Testis (tissue), 3 donors: Measurements from ENCODE around the gene ARL6IP4. TPM values are rescaled to one million over a fixed set of nuclear protein-coding genes. Genes with fewer than 3 reads are reported as not detected.

Experiments
- DNase-seq: peaks from one replicate; pipeline ENCODE4 v3.0.0-alpha.2; 2019
- H3K27ac ChIP-seq, 2 donors: fragments of 200-600 bp; sonication (generic); one replicate each; pipeline ENCODE4 v1.5.1; 2019
- H3K27me3 ChIP-seq: fragments of 200-600 bp; sonication (generic); one replicate; pipeline ENCODE4 v1.5.1; 2019
- H3K36me3 ChIP-seq: fragments of 200-600 bp; sonication (generic); one replicate; pipeline ENCODE4 v1.5.1; 2017; ENCODE audit warnings: low read depth; ENCODE audit errors: missing control alignments
- H3K4me1 ChIP-seq: fragments of 200-600 bp; sonication (generic); one replicate; pipeline ENCODE4 v1.5.1; 2019
- H3K4me3 ChIP-seq, 2 donors: fragments of 200-600 bp; sonication (generic); one replicate each; pipeline ENCODE4 v1.5.1; 2017 to 2019
- H3K9me3 ChIP-seq: fragments of 200-600 bp; sonication (generic); one replicate; pipeline ENCODE4 v1.5.1; 2017
- POLR2A ChIP-seq: fragments of 450-650 bp; IDR thresholded peaks from one replicate; pipeline ENCODE4 v1.6.1; 2017; ENCODE audit warnings: antibody characterized with exemption, mild to moderate bottlenecking, moderate library complexity
- WGBS, 2 donors: methylation state at CpG; one replicate each; pipeline ENCODE4 v1.1.5; 2018; 5-methylcytosine and 5-hydroxymethylcytosine counted together
- intact Hi-C: fragments of 100-400 bp; cut with DNase I; formaldehyde crosslinking; loops from one replicate; pipeline ENCODE4 v1.15.1; 2023; ENCODE audit warnings: low total_unique reads
- microRNA-seq, 2 donors: library from miRNA; unstranded; fragments of <30 nt; microRNA quantifications; one replicate each; pipeline ENCODE4, GENCODE V29; 2016; ENCODE audit warnings: borderline number of aligned reads in 2 of 2, borderline replicate concordance in 1 of 2
- polyA plus RNA-seq: library from polyadenylated mRNA; stranded (reverse); fragments of 350-450 nt; fragmentation: Illumina TruSeq; extraction: RNeasy Lipid Tissue Mini Kit (QIAGEN cat#74804); gene quantifications from one replicate; pipeline ENCODE4 v1.2.3, GENCODE V29; 2014; ENCODE audit warnings: low read depth, low replicate concordance; ENCODE audit not compliant: insufficient read depth
- small RNA-seq, 2 donors: library from RNA; depleted of rRNA; stranded (forward); fragments of <200 nt; gene quantifications; one replicate each; pipeline ENCODE3, GENCODE V24; 2016
- total RNA-seq, 2 donors: library from RNA; depleted of rRNA; stranded (reverse); fragments of >200 nt; gene quantifications; one replicate each; pipeline ENCODE4 v1.2.3, GENCODE V29; 2016
- TF ChIP-seq, protein P1 (sequence below), 3 experiments: fragments of 450-650 bp in 2 of 3; fragments of 200-600 bp in 1 of 3; sonication (generic) in 1 of 3; IDR thresholded peaks; one replicate each; pipeline ENCODE4 v1.5.1; 2016 to 2019; ENCODE audit warnings: antibody characterized with exemption in 3 of 3, mild to moderate bottlenecking in 2 of 3, moderate library complexity in 1 of 3

Gene ARL6IP4
- total and polyA plus RNA-seq, 3 donors from 2014 or later = 169 to 210 (median 190) TPM

- intact Hi-C loops = no loop called here
- 91 to 96% methylated on average over 1 of the region's 1 CpG for WGBS, 2 donors
- Histone ChIP-seq H3K27ac (no peak overlapping the region), H3K36me3 (no peaks in the 10 kb centered on the region), H3K9me3 (no peaks in the 10 kb centered on the region), H3K4me3 (no peak overlapping the region), H3K4me1 (no peaks in the 10 kb centered on the region), H3K27me3 (no peaks in the 10 kb centered on the region)
- no peak for TF ChIP-seq POLR2A
- TF ChIP-seq, protein P1, sequence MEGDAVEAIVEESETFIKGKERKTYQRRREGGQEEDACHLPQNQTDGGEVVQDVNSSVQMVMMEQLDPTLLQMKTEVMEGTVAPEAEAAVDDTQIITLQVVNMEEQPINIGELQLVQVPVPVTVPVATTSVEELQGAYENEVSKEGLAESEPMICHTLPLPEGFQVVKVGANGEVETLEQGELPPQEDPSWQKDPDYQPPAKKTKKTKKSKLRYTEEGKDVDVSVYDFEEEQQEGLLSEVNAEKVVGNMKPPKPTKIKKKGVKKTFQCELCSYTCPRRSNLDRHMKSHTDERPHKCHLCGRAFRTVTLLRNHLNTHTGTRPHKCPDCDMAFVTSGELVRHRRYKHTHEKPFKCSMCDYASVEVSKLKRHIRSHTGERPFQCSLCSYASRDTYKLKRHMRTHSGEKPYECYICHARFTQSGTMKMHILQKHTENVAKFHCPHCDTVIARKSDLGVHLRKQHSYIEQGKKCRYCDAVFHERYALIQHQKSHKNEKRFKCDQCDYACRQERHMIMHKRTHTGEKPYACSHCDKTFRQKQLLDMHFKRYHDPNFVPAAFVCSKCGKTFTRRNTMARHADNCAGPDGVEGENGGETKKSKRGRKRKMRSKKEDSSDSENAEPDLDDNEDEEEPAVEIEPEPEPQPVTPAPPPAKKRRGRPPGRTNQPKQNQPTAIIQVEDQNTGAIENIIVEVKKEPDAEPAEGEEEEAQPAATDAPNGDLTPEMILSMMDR (IDR thresholded peaks at IDR 0.05) = no peak
- DNase-seq = no peak
These were observed 50.2 kb downstream of the ARL6IP4 start for GRCh38 chr12:123030686-123031085.

DNA sequence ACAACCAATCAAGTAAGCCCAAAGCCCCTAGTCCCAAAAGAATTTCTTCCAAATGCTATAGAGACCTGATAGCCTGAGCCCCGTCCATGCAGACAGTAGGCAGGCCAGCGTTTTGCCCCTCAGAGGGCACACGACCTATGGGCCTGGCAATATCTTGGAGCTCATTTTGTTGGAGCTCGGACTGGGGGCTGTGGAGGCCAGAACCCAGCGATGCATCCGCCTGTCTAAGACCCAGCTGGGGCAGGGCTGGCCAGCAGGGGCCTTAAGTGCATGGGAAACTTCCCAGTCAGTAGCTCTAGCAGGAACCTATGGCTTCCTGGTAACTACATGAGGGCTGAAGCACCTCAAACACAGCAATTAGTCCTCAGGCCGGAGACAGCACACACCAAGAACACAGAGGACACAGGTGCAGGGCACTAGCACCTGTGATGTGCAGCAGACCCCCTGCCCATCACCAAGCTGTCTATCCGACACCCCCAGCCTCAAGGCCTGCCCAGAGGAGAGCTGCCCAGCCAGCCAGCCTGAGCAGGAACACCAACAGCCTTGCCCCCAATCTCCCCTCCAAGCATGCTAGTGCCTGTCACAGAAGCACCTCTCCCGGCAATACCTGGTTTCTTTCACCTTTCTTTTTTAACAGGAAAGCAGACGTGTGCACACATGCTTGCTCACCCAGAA lies 50.8 kb downstream of the ARL6IP4 start:
- TF ChIP-seq, protein P1 (IDR thresholded peaks at IDR 0.05) = no peak
- no peak for TF ChIP-seq POLR2A
- WGBS, 2 donors = 92 to 95% methylated on average over 7 to 8 of the region's 10 CpGs
- H3K36me3 ChIP-seq = no peaks in the 10 kb centered on the region
- H3K4me1 ChIP-seq = no peaks in the 10 kb centered on the region
- no peaks in the 10 kb centered on the region for H3K9me3 ChIP-seq
- DNase-seq = no peak
- H3K27ac ChIP-seq = no peak overlapping the region
- intact Hi-C loops = no loop called here
- H3K4me3 ChIP-seq = no peak overlapping the region
- H3K27me3 ChIP-seq = no peaks in the 10 kb centered on the region

Small RNA genes lying within 50 kb of the gene (microRNA-seq; reads per million reads assigned to microRNA genes)
- gene MIR4304 = 0 reads per million in 2 donors

Small RNA genes lying within 50 kb of the gene (small RNA-seq; reads per million reads assigned to genes)
- 0 to 0.18 reads per million in 2 donors for gene ARL6IP4
- 0 reads per million in 2 donors for gene MIR4304

Other genes starting within 250 kb of the ARL6IP4 start
- gene HCAR1, start 249.8 kb upstream of the ARL6IP4 start, total RNA-seq = under 1 TPM; 0.79 to 0.87 TPM
- 1.0 TPM for gene HCAR1, start 249.8 kb upstream of the ARL6IP4 start, polyA plus RNA-seq
- 10 to 100 TPM; 33.3 to 35.6 TPM for gene DENR, start 227.9 kb upstream of the ARL6IP4 start, total RNA-seq
- gene DENR, start 227.9 kb upstream of the ARL6IP4 start, polyA plus RNA-seq = 24.9 TPM
- gene CCDC62, start 206.1 kb upstream of the ARL6IP4 start, total RNA-seq = 10 to 100 TPM; 49.4 to 83.3 TPM
- 122 TPM for gene CCDC62, start 206.1 kb upstream of the ARL6IP4 start, polyA plus RNA-seq
- 10 to 100 TPM; 34.3 to 41.7 TPM for gene HIP1R, start 145.2 kb upstream of the ARL6IP4 start, total RNA-seq
- gene HIP1R, start 145.2 kb upstream of the ARL6IP4 start, polyA plus RNA-seq = 20.1 TPM
- gene VPS37B, start 84.6 kb upstream of the ARL6IP4 start, total RNA-seq = 10 to 100 TPM; 75.8 to 90.1 TPM
- 38.0 TPM for gene VPS37B, start 84.6 kb upstream of the ARL6IP4 start, polyA plus RNA-seq
- 10 to 100 TPM; 75.3 to 82.8 TPM for gene ABCB9, start 14.2 kb upstream of the ARL6IP4 start, total RNA-seq
- gene ABCB9, start 14.2 kb upstream of the ARL6IP4 start, polyA plus RNA-seq = 41.6 TPM
- 10 to 100 TPM; 35.0 to 56.5 TPM for gene OGFOD2, start 5.4 kb upstream of the ARL6IP4 start, total RNA-seq
- gene OGFOD2, start 5.4 kb upstream of the ARL6IP4 start, polyA plus RNA-seq = 47.2 TPM
- gene PITPNM2, start 170.4 kb downstream of the ARL6IP4 start, total RNA-seq = 10 to 100 TPM; 25.3 to 38.3 TPM
- gene PITPNM2, start 170.4 kb downstream of the ARL6IP4 start, polyA plus RNA-seq = 24.2 TPM